Measurements from ENCODE around the gene CYP11A1.

CYP11A1 gene

DNA sequence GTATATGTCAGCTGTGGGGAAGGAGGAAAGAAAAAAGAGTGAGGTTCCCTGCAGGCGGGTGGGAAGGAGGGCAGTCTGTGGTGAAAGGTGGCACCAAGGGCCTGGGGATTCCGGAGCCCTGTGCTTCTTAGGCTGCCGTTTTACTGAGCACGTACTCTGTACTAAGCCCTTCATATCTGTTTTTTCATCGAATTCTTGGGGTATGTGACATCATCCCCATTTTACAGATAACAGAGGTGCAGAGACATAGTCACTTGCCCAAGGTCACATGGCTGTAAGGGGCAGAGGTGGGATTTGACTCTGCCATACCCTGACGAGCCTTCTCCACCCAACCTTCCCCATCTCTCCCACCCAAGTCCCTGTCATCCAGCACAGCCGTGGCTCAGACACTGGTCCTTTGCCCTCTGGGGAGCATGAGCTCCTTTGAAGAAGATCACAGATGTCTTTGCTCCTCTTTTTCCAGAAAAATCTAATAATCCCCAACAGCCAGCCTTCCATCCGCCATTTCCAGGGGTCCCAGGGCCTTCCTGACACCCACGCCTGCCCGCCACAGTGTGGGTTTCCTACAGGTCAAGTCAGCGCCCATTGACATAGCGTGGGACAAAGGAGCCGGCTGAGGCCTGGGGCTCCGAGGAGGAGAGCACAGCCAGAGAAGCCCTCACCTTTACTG lies 24.2 kb downstream of the CYP11A1 start:
- H3K27ac ChIP-seq, result no peak overlapping the region
- TF ChIP-seq ZFX (IDR thresholded peaks at IDR 0.05), result no peak
- TF ChIP-seq, protein P1, sequence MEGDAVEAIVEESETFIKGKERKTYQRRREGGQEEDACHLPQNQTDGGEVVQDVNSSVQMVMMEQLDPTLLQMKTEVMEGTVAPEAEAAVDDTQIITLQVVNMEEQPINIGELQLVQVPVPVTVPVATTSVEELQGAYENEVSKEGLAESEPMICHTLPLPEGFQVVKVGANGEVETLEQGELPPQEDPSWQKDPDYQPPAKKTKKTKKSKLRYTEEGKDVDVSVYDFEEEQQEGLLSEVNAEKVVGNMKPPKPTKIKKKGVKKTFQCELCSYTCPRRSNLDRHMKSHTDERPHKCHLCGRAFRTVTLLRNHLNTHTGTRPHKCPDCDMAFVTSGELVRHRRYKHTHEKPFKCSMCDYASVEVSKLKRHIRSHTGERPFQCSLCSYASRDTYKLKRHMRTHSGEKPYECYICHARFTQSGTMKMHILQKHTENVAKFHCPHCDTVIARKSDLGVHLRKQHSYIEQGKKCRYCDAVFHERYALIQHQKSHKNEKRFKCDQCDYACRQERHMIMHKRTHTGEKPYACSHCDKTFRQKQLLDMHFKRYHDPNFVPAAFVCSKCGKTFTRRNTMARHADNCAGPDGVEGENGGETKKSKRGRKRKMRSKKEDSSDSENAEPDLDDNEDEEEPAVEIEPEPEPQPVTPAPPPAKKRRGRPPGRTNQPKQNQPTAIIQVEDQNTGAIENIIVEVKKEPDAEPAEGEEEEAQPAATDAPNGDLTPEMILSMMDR (conservative IDR thresholded peaks at IDR 0.05), result no peak

DNA sequence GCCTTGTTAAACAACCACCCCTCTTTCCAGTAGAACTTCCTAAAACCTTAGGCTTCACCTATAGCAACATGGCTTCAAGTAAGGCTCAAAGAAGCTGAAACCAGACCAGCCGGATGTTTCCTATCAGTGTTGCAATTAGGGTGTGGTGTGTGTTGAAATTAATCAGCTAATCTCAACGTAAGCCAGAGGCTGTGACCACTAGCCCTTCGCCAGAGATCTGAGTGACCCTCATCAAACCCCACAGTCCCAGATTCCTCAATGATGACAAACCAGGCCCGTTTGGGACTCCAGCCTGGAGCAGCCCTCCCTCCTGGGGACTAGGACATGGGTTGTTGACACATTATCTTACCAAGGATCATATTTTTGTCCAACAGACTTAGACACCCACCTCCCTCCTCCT lies 27.3 kb downstream of the CYP11A1 start:
- no peak for TF ChIP-seq ZFX (IDR thresholded peaks at IDR 0.05)
- TF ChIP-seq, protein P1 (conservative IDR thresholded peaks at IDR 0.05), result no peak
- no peak overlapping the region for H3K27ac ChIP-seq

DNA sequence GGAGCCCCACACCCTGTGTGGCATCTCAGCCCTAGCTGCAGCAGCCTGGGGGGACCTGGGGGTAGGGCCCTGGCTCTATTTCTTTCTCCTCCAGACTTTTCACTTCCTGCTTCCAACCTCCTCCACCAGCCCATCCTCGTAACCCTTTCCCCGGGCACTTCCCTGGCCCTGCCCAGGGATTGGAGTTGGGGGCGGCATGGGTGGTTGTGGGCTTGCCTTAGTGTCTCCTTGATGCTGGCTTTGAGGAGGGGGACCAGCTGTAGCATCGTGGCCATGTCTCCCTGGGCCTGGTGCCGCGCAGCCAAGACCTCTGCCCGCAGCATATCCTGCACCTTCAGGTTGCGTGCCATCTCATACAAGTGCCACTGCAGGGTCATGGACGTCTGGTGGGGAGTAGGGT lies 28.1 kb downstream of the CYP11A1 start:
- no peak for TF ChIP-seq ZFX (IDR thresholded peaks at IDR 0.05)
- TF ChIP-seq, protein P1 (conservative IDR thresholded peaks at IDR 0.05), result no peak
- H3K27ac ChIP-seq, result no peak overlapping the region

DNA sequence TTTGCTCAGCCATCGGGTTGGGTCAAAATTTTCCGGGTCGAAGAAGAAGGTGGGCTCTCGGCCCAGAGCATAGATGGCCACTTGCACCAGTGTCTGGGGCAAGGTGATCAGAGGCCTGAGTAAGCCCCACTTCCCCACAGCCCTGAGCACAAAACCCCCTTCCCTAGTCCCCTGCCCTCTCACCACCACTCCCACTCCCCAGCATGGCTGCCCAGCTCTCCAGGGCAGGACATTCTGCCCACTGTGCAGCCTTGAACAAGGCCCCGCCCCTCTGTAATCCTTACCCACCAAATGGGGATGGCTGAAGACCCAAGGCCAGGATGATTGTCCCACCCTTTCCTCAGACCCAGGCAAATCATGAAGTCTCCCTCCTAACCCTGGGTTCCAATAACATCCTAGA lies 28.8 kb downstream of the CYP11A1 start:
- no peak overlapping the region for H3K27ac ChIP-seq
- TF ChIP-seq ZFX (IDR thresholded peaks at IDR 0.05), result no peak
- TF ChIP-seq, protein P1 (conservative IDR thresholded peaks at IDR 0.05), result no peak

DNA sequence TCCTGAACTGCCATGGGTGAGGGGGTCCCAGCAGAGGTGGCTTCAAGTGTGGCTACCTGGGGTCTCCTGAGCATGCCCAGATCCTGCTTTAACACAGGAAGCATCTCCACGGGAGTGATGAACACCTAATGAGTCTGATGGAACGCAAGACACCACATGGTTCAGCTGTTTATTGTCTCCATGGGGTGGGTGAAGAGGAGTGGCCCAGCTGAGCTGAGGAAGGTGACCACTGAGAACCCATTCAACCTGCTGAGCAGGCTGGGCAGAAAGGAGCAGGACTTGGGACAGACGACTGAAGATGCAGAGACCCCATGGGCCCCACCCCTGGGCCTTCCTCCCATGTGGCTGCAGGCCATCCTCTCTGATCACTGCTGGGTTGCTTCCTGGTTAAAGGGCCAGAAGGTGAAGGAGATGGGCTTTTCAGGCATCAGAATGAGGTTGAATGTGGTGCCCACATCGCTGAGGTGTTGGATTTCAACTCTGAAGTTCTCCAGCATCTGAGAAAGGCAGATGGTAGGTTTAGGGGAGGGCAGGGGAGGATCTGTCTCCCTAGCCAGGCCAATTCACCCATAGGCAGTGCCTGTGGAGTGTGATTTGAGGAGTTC lies 29.7 kb downstream of the CYP11A1 start:
- H3K27ac ChIP-seq, result no peak overlapping the region

DNA sequence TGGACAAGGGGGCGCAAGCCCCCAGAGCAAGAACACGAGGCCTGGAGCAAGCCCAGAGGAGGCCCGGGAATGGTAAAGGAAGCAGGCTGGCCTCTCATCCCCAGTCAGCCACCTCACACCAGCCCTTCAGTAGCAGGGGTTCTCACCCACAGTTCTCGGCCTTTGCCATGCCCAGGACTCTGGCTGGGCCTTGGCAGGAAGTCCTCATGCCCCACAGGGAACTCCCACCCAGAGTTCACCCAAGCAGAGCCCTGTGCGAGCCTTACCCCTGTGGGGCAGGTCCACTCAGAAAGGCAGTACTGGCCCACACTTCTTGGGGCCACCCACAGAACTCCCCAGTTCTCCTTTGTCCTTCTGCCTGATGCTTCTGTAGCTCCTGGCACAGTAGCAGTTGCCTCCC lies 30.3 kb downstream of the CYP11A1 start:
- TF ChIP-seq, protein P1 (conservative IDR thresholded peaks at IDR 0.05), result no peak
- no peak for TF ChIP-seq ZFX (IDR thresholded peaks at IDR 0.05)
- no peak overlapping the region for H3K27ac ChIP-seq

More for the DNA sequence above, 29.7 kb downstream of the CYP11A1 start:
- TF ChIP-seq ZFX (IDR thresholded peaks at IDR 0.05), result no peak
- TF ChIP-seq, protein P1 (conservative IDR thresholded peaks at IDR 0.05), result no peak
